CD8-positive, alpha-beta memory T cell (primary cell): Measurements from ENCODE around the gene TNS1. TPM values are rescaled to one million over a fixed set of nuclear protein-coding genes. Genes with fewer than 3 reads are reported as not detected.

Experiments used
- CTCF ChIA-PET: fragments of 350-600 bp; sonication (Branson Sonifier 250); formaldehyde crosslinking; loops from one replicate; lab custom pipeline; 2021; ENCODE audit warnings: antibody characterized with exemption; lab: Charles Lee
- POLR2A ChIA-PET: fragments of 350-600 bp; sonication (Branson Sonifier 250); formaldehyde crosslinking; loops from one replicate; lab custom pipeline; 2021; ENCODE audit warnings: antibody characterized with exemption; lab: Charles Lee
- DNase-seq, 5 donors: peaks; one replicate each; pipeline versions ENCODE4 v3.0.0 to v3.0.0-alpha.2; 2020 to 2022; ENCODE audit warnings: mixed read lengths in 1 of 5
- H3K27ac ChIP-seq: one replicate; pipeline ENCODE4 v1.7.0; 2013; ENCODE audit warnings: low read depth, mild to moderate bottlenecking, low read length, moderate library complexity
- H3K27me3 ChIP-seq: 2 replicates; pipeline ENCODE4 v1.7.0; 2013; ENCODE audit warnings: low read length, mild to moderate bottlenecking; ENCODE audit not compliant: insufficient read depth, poor library complexity, severe bottlenecking
- H3K36me3 ChIP-seq: 2 replicates; pipeline ENCODE4 v1.7.0; 2013; ENCODE audit warnings: mild to moderate bottlenecking, low read length, moderate library complexity; ENCODE audit not compliant: insufficient read depth
- H3K4me1 ChIP-seq: 2 replicates; pipeline ENCODE4 v1.7.0; 2013; ENCODE audit warnings: mild to moderate bottlenecking, low read length, moderate library complexity; ENCODE audit not compliant: insufficient read depth
- H3K4me3 ChIP-seq: 2 replicates; pipeline ENCODE4 v1.7.0; 2013; ENCODE audit warnings: mild to moderate bottlenecking, low read length
- H3K9me3 ChIP-seq: 2 replicates; pipeline ENCODE4 v1.7.0; 2013; ENCODE audit warnings: mild to moderate bottlenecking, low read length
- H3K27ac Mint-ChIP-seq, 8 donors: one replicate each; pipeline ENCODE4 v1.8.0; 2020 to 2021; ENCODE audit warnings: mixed read lengths in 8 of 8, mild to moderate bottlenecking in 6 of 8, inconsistent platforms in 3 of 8, moderate library complexity in 3 of 8
- H3K27me3 Mint-ChIP-seq, 2 donors: one replicate each; pipeline ENCODE4 v1.8.0; 2020 to 2021; ENCODE audit warnings: mixed read lengths in 2 of 2, mild to moderate bottlenecking in 1 of 2, moderate library complexity in 1 of 2
- H3K36me3 Mint-ChIP-seq, 3 donors: one replicate each; pipeline ENCODE4 v1.8.0; 2020 to 2021; ENCODE audit warnings: mixed read lengths in 3 of 3, inconsistent platforms in 1 of 3, mild to moderate bottlenecking in 1 of 3
- H3K4me1 Mint-ChIP-seq, 3 donors: one replicate each; pipeline ENCODE4 v1.8.0; 2020 to 2021; ENCODE audit warnings: mixed read lengths in 3 of 3, inconsistent platforms in 1 of 3, mild to moderate bottlenecking in 1 of 3
- H3K4me3 Mint-ChIP-seq, 7 donors: one replicate each; pipeline ENCODE4 v1.8.0; 2020 to 2021; ENCODE audit warnings: mixed read lengths in 7 of 7, mild to moderate bottlenecking in 6 of 7, moderate library complexity in 4 of 7, inconsistent platforms in 2 of 7
- H3K9me3 Mint-ChIP-seq, 5 donors: one replicate each; pipeline ENCODE4 v1.8.0; 2020 to 2022; ENCODE audit warnings: mixed read lengths in 5 of 5, mild to moderate bottlenecking in 3 of 5, moderate library complexity in 2 of 5, inconsistent platforms in 1 of 5
- polyA plus RNA-seq: library from polyadenylated mRNA; unstranded; fragments of 300-500 nt; fragmentation: Illumina TruSeq; gene quantifications from one replicate; pipeline ENCODE4 v1.2.3, GENCODE V29; 2021
- total RNA-seq, 2 experiments: library from RNA; stranded (reverse); gene quantifications; one replicate each; pipeline ENCODE4 v1.2.3, GENCODE V29; 2021

TNS1 gene
- total and polyA plus RNA-seq, 3 experiments from 2014 or later = 1.1 to 1.8 TPM; not detected in 1

GRCh38 chr2:217756375-217757107, 246.3 kb downstream of the TNS1 start:
- peaks cover 0 to 5% (median 4%) of the 10 kb centered on the region in 5 donors for H3K9me3 Mint-ChIP-seq
- H3K4me1 ChIP-seq = peaks cover 14% of the 10 kb centered on the region
- H3K4me1 Mint-ChIP-seq = peaks cover 16 to 37% (median 27%) of the 10 kb centered on the region in 3 donors
- ChIA-PET POLR2A (no interaction called here), CTCF (interaction anchor here (0.8 to 1.7 kb wide), 7 partner anchors 16 to 1067 kb away, joined by 3 to 5 read pairs (median 3); no protein-coding TSS in a partner anchor)
- peaks cover 0 to 2% (median 0%) of the 10 kb centered on the region in 3 donors for H3K36me3 Mint-ChIP-seq
- H3K27me3 ChIP-seq = no peaks in the 10 kb centered on the region
- peak overlapping the region in 1 of 8 donors; percentile 25 for H3K27ac Mint-ChIP-seq
- peak overlapping the region in 5 of 7 donors; percentile 14 to 63 (median 58) for H3K4me3 Mint-ChIP-seq
- peaks cover 8 to 21% of the 10 kb centered on the region in 2 donors for H3K27me3 Mint-ChIP-seq
- no peak overlapping the region for H3K27ac ChIP-seq
- no peaks in the 10 kb centered on the region for H3K9me3 ChIP-seq
- DNase-seq = peak; percentile 31 to 76 (median 43)
- no peak overlapping the region for H3K4me3 ChIP-seq
- H3K36me3 ChIP-seq = no peaks in the 10 kb centered on the region

GRCh38 chr2:217755027-217755745, 247.6 kb downstream of the TNS1 start:
- no peaks in the 10 kb centered on the region for H3K9me3 Mint-ChIP-seq
- H3K27me3 Mint-ChIP-seq = peaks cover 8 to 21% of the 10 kb centered on the region in 2 donors
- no peak overlapping the region for H3K27ac ChIP-seq
- no peaks in the 10 kb centered on the region for H3K27me3 ChIP-seq
- CTCF ChIA-PET = interaction anchor here (0.8 to 1.7 kb wide), 3 partner anchors 26 to 67 kb away, joined by 3 to 5 read pairs (median 3); no protein-coding TSS in a partner anchor
- peaks cover 14% of the 10 kb centered on the region for H3K4me1 ChIP-seq
- peaks cover 0 to 2% (median 0%) of the 10 kb centered on the region in 3 donors for H3K36me3 Mint-ChIP-seq
- POLR2A ChIA-PET = no interaction called here
- DNase-seq = no peak
- no peaks in the 10 kb centered on the region for H3K9me3 ChIP-seq
- no peak overlapping the region for H3K4me3 ChIP-seq
- peak overlapping the region in 2 of 7 donors; percentile 9 to 40 for H3K4me3 Mint-ChIP-seq
- H3K4me1 Mint-ChIP-seq = peaks cover 16 to 37% (median 27%) of the 10 kb centered on the region in 3 donors
- peak overlapping the region in 2 of 8 donors; percentile 20 to 49 for H3K27ac Mint-ChIP-seq
- H3K36me3 ChIP-seq = no peaks in the 10 kb centered on the region

GRCh38 chr2:217753460-217754200, 249.2 kb downstream of the TNS1 start:
- H3K36me3 ChIP-seq = no peaks in the 10 kb centered on the region
- ChIA-PET CTCF (no interaction called here), POLR2A (no interaction called here)
- H3K27ac ChIP-seq = no peak overlapping the region
- H3K27ac Mint-ChIP-seq = no peak overlapping the region
- peaks cover 14% of the 10 kb centered on the region for H3K4me1 ChIP-seq
- H3K36me3 Mint-ChIP-seq = peaks cover 0 to 2% (median 0%) of the 10 kb centered on the region in 3 donors
- H3K27me3 ChIP-seq = no peaks in the 10 kb centered on the region
- no peak overlapping the region for H3K4me3 Mint-ChIP-seq
- H3K4me1 Mint-ChIP-seq = peaks cover 16 to 37% (median 27%) of the 10 kb centered on the region in 3 donors
- H3K9me3 Mint-ChIP-seq = no peaks in the 10 kb centered on the region
- DNase-seq = no peak
- H3K9me3 ChIP-seq = no peaks in the 10 kb centered on the region
- H3K27me3 Mint-ChIP-seq = peaks cover 11 to 21% of the 10 kb centered on the region in 2 donors
- H3K4me3 ChIP-seq = no peak overlapping the region

- Mint-ChIP-seq H3K36me3 (peaks cover 0 to 2% (median 0%) of the 10 kb centered on the region in 3 donors), H3K27ac (no peak overlapping the region), H3K27me3 (peaks cover 11 to 21% of the 10 kb centered on the region in 2 donors), H3K4me1 (peaks cover 16 to 37% (median 27%) of the 10 kb centered on the region in 3 donors), H3K9me3 (no peaks in the 10 kb centered on the region), H3K4me3 (no peak overlapping the region)
- CTCF ChIA-PET = no interaction called here
- H3K4me3 ChIP-seq = no peak overlapping the region
- no peak overlapping the region for H3K27ac ChIP-seq
- peaks cover 14% of the 10 kb centered on the region for H3K4me1 ChIP-seq
- POLR2A ChIA-PET = no interaction called here
- no peaks in the 10 kb centered on the region for H3K36me3 ChIP-seq
- H3K9me3 ChIP-seq = no peaks in the 10 kb centered on the region
- DNase-seq = no peak
- no peaks in the 10 kb centered on the region for H3K27me3 ChIP-seq
These were observed 249.9 kb downstream of the TNS1 start for GRCh38 chr2:217752714-217753459.

- H3K27me3 ChIP-seq = no peaks in the 10 kb centered on the region
- Mint-ChIP-seq H3K4me3 (no peak overlapping the region), H3K27me3 (peaks cover 11 to 15% of the 10 kb centered on the region in 2 donors), H3K9me3 (no peaks in the 10 kb centered on the region), H3K4me1 (peaks cover 15 to 30% (median 21%) of the 10 kb centered on the region in 3 donors), H3K27ac (peak overlapping the region in 1 of 8 donors; percentile 35), H3K36me3 (peaks cover 0 to 2% (median 0%) of the 10 kb centered on the region in 3 donors)
- no peak overlapping the region for H3K27ac ChIP-seq
- no peak for DNase-seq
- no peaks in the 10 kb centered on the region for H3K36me3 ChIP-seq
- peaks cover 14% of the 10 kb centered on the region for H3K4me1 ChIP-seq
- POLR2A ChIA-PET = no interaction called here
- CTCF ChIA-PET = no interaction called here
- H3K9me3 ChIP-seq = no peaks in the 10 kb centered on the region
- H3K4me3 ChIP-seq = no peak overlapping the region
These were observed 250.8 kb downstream of the TNS1 start for GRCh38 chr2:217751952-217752351.

- Mint-ChIP-seq H3K4me3 (no peak overlapping the region), H3K27ac (no peak overlapping the region), H3K36me3 (peaks cover 0 to 2% (median 0%) of the 10 kb centered on the region in 3 donors), H3K4me1 (peaks cover 10 to 23% (median 14%) of the 10 kb centered on the region in 3 donors), H3K9me3 (no peaks in the 10 kb centered on the region), H3K27me3 (peaks cover 11 to 15% of the 10 kb centered on the region in 2 donors)
- POLR2A ChIA-PET = no interaction called here
- Histone ChIP-seq H3K27ac (no peak overlapping the region), H3K4me1 (peaks cover 12% of the 10 kb centered on the region), H3K36me3 (no peaks in the 10 kb centered on the region), H3K9me3 (no peaks in the 10 kb centered on the region), H3K4me3 (no peak overlapping the region), H3K27me3 (no peaks in the 10 kb centered on the region)
- CTCF ChIA-PET = no interaction called here
- DNase-seq = no peak
These were observed 251.6 kb downstream of the TNS1 start for GRCh38 chr2:217751192-217751591.
